Activated naive CD4-positive, alpha-beta T cell treated with anti-CD3 and anti-CD28 coated beads, Interleukin-2, amount 10 ng/mL, durations not matched to agents 7 days and 5 days (primary cell): Measurements from ENCODE around the gene PML.

Experiments
- CTCF ChIA-PET: fragments of 350-600 bp; sonication (Branson Sonifier 250); formaldehyde crosslinking; loops from one replicate; lab custom pipeline; 2021; ENCODE audit warnings: antibody characterized with exemption; lab: Charles Lee
- DNase-seq: peaks from one replicate; pipeline ENCODE4 v3.0.0-alpha.2; 2020
- H3K27ac Mint-ChIP-seq: one replicate; pipeline ENCODE4 v1.8.0; 2021; ENCODE audit warnings: mild to moderate bottlenecking, moderate library complexity, mixed read lengths
- H3K27me3 Mint-ChIP-seq: one replicate; pipeline ENCODE4 v1.8.0; 2021; ENCODE audit warnings: mild to moderate bottlenecking, mixed read lengths
- H3K36me3 Mint-ChIP-seq: one replicate; pipeline ENCODE4 v1.8.0; 2021; ENCODE audit warnings: mixed read lengths
- H3K4me1 Mint-ChIP-seq: one replicate; pipeline ENCODE4 v1.8.0; 2021; ENCODE audit warnings: mixed read lengths
- H3K4me3 Mint-ChIP-seq: one replicate; pipeline ENCODE4 v1.8.0; 2021; ENCODE audit warnings: mild to moderate bottlenecking, moderate library complexity, mixed read lengths
- H3K9me3 Mint-ChIP-seq: one replicate; pipeline ENCODE4 v1.8.0; 2021; ENCODE audit warnings: mixed read lengths

The PML gene

DNA sequence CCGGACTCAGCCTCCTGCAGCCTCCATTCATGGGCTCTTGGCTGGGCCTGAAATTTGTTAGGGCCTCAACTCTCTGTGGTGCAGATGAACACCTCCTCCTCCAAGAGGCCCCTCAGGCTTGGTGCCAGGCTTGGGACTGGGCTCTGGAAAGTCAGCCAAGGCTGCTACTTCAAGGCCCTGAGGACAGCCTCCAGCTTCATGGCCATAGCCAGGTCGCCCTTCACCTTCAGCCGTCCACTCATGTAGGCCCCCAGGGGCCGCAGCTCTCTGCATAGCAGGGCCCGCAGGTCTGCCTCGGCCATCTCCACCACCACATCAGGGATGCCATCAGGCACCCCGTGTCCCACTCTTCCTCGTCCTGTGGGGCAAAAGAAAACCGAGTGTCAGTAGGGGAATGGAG, 10.7 kb upstream of the PML start:
- Mint-ChIP-seq H3K4me1 (peaks cover 49% of the 10 kb centered on the region), H3K9me3 (no peaks in the 10 kb centered on the region), H3K27me3 (peaks cover 4% of the 10 kb centered on the region), H3K27ac (peak overlapping the region; percentile 40), H3K4me3 (no peak overlapping the region), H3K36me3 (no peaks in the 10 kb centered on the region)
- DNase-seq = no peak
- CTCF ChIA-PET = interaction anchor here (1.0 to 3.0 kb wide), 3 partner anchors 10 to 70 kb away, joined by 7 to 21 read pairs (median 15); partner anchors contain the start of genes PML and STOML1

- CTCF ChIA-PET = interaction anchor here (0.6 to 7.8 kb wide), 5 partner anchors 9 to 70 kb away, joined by 3 to 45 read pairs (median 15); partner anchors contain the start of genes PML and STOML1
- Mint-ChIP-seq H3K27me3 (no peaks in the 10 kb centered on the region), H3K36me3 (no peaks in the 10 kb centered on the region), H3K27ac (peak overlapping the region; percentile 3), H3K9me3 (no peaks in the 10 kb centered on the region), H3K4me3 (no peak overlapping the region), H3K4me1 (peaks cover 54% of the 10 kb centered on the region)
- no peak for DNase-seq
Measured at GRCh38 chr15:73984208-73984979, 10.1 kb upstream of the PML start.

DNA sequence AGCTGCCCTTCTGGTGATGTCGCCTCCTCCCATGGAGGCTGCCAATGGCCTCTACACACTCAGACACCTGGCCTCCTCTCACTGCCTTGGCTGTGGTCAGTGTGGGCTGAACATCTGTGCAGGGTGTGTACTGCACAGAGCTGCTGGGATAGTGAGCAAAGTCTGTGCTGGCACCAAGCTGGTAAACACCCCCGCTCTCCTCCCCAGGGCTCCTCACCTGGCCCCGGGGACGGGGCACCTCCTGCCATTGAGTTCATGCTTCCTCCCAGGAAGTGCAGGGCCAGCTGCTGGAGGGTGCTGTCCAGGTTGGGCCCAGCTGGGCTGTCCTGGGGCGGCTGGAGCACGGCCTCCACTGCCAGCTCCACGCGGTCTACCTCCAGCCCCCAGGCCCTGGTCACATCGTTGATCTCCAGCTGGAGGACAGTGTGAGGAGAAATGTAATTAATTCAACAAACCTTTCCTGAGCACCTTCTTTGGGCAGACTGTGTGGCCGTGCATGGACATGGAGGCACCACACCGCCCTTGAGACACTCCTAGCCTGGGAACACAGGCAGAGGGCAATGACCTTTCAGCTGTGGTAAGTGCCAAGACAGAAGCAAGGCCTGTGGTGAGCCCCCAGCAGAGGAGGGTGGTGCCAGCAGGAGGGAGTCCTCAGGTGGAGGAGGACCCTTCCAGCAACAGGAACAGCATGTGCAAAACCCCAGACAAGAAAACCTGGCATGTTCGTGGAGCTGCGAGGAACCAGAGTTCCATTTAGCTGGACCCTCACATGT, 9.2 kb upstream of the PML start:
- no peak overlapping the region for H3K4me3 Mint-ChIP-seq
- H3K27me3 Mint-ChIP-seq = no peaks in the 10 kb centered on the region
- peak overlapping the region; percentile 3 for H3K27ac Mint-ChIP-seq
- no peaks in the 10 kb centered on the region for H3K36me3 Mint-ChIP-seq
- no peak for DNase-seq
- CTCF ChIA-PET = interaction anchor here (0.6 to 7.8 kb wide), 2 partner anchors 11 to 20 kb away, joined by 3 to 45 read pairs; no protein-coding TSS in a partner anchor
- peaks cover 54% of the 10 kb centered on the region for H3K4me1 Mint-ChIP-seq
- no peaks in the 10 kb centered on the region for H3K9me3 Mint-ChIP-seq

DNA sequence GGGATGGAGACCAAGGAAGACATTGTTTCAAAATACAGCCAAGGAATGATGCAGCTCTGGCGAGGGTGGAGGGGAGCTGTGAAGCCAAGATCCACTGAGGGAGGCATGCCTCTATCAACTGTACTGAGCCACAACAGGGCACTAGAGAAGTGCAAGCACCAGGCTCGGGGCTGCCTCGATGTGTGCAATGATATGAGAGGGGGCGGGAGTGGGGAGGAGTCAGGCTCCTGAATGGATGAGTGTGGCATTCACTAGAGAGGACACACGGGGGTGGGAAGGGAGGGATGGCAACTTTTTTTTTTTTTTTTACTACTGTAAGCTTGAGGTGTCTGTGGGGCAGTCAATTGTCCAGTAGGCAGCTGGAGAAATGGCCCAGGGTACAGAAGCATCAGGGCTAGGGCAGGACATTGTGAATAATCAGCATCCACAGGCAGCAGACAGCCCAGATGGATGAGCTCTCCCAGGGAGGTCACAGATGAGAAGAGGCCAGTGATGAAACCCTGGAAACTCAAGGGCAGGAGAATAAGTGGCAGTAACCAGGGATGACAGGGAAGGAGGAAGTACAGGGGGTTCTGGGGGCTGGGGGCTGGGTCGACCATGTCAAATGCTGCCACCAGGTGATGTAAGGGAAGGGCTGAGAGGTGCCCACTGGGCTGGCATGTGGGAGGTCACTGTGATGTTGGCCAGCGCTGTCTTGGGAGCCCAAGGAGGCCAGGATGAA, 8.3 kb upstream of the PML start:
- no peaks in the 10 kb centered on the region for H3K36me3 Mint-ChIP-seq
- peaks cover 53% of the 10 kb centered on the region for H3K4me1 Mint-ChIP-seq
- H3K4me3 Mint-ChIP-seq = no peak overlapping the region
- CTCF ChIA-PET = interaction anchor here (7.8 kb wide), 1 partner anchor 12 kb away, joined by 45 read pairs; no protein-coding TSS in a partner anchor
- H3K27me3 Mint-ChIP-seq = no peaks in the 10 kb centered on the region
- DNase-seq = no peak
- H3K9me3 Mint-ChIP-seq = no peaks in the 10 kb centered on the region
- peak overlapping the region; percentile 43 for H3K27ac Mint-ChIP-seq

DNA sequence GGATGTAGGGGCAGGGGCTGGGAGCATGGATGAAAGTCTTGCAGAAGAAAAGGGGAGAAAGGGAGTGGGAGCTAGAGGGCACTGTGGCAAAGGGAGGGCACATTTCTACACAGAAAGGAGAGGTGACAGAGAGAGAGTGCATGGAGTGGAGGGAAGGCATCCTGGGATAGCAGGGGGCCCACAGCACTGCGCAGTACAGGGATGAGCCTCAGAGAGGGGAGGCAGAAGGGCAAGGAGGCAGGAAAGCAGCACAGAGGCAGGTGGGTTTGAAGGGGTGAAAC, 7.8 kb upstream of the PML start:
- no peak for DNase-seq
- Mint-ChIP-seq H3K4me3 (no peak overlapping the region), H3K4me1 (peaks cover 54% of the 10 kb centered on the region), H3K27ac (no peak overlapping the region), H3K9me3 (no peaks in the 10 kb centered on the region), H3K36me3 (no peaks in the 10 kb centered on the region), H3K27me3 (no peaks in the 10 kb centered on the region)
- CTCF ChIA-PET = interaction anchor here (7.8 kb wide), 1 partner anchor 12 kb away, joined by 45 read pairs; no protein-coding TSS in a partner anchor

GRCh38 chr15:73987250-73987649, 7.3 kb upstream of the PML start:
- Mint-ChIP-seq H3K27me3 (no peaks in the 10 kb centered on the region), H3K9me3 (no peaks in the 10 kb centered on the region), H3K4me1 (peaks cover 49% of the 10 kb centered on the region), H3K4me3 (no peak overlapping the region), H3K27ac (no peak overlapping the region), H3K36me3 (no peaks in the 10 kb centered on the region)
- no peak for DNase-seq
- CTCF ChIA-PET = interaction anchor here (7.8 kb wide), 1 partner anchor 13 kb away, joined by 45 read pairs; no protein-coding TSS in a partner anchor

DNA sequence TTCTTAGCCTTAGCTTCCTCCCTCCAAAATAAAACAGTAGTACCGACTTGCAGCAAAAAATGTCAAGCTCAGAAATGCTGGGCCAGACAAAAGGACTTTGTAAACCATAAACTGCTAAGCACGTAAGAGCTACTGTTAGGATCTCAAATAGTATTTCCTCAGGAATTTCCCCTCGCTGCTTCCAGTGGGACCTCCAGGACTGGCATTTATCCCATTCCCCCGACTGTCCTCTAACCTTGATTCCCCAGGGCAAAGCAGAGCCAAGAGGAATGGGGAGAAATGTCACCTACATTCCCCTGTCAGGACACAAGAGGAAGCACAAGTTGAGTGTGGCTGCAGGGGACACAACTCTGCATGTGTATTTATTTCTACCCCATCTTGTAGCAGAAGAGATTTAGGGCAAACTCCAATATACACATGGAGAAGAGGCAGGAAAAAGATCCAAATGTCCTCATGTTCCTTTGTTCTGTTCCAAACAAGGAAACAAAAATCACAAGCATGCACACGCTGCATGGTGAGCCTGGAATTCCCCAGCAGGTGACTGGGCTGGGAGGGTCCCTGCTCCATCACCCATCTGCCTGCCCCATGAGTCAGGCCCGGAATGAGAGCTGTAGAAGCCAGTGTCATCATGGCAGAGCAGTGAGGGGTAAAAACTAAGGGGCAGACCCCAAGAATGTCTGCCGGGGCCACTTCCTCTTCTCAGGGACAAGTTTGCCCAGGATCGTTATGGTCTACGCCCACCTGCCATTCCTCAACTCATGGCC, 6.7 kb upstream of the PML start:
- Mint-ChIP-seq H3K9me3 (no peaks in the 10 kb centered on the region), H3K27ac (no peak overlapping the region), H3K4me3 (no peak overlapping the region), H3K36me3 (no peaks in the 10 kb centered on the region), H3K27me3 (no peaks in the 10 kb centered on the region), H3K4me1 (peaks cover 49% of the 10 kb centered on the region)
- CTCF ChIA-PET = interaction anchor here (0.6 to 7.8 kb wide), 2 partner anchors 14 to 1939 kb away, joined by 3 to 45 read pairs; no protein-coding TSS in a partner anchor
- DNase-seq = no peak

- no peak overlapping the region for H3K4me3 Mint-ChIP-seq
- H3K9me3 Mint-ChIP-seq = no peaks in the 10 kb centered on the region
- CTCF ChIA-PET = interaction anchor here (0.6 to 7.8 kb wide), 3 partner anchors 14 to 1939 kb away, joined by 3 to 45 read pairs (median 3); no protein-coding TSS in a partner anchor
- H3K27me3 Mint-ChIP-seq = no peaks in the 10 kb centered on the region
- no peaks in the 10 kb centered on the region for H3K36me3 Mint-ChIP-seq
- no peak overlapping the region for H3K27ac Mint-ChIP-seq
- DNase-seq = no peak
- H3K4me1 Mint-ChIP-seq = peaks cover 50% of the 10 kb centered on the region
Measured at GRCh38 chr15:73988445-73988969, 6.0 kb upstream of the PML start.

GRCh38 chr15:73989001-73989798, 5.3 kb upstream of the PML start:
- Mint-ChIP-seq H3K36me3 (peaks cover under 1% of the 10 kb centered on the region), H3K9me3 (no peaks in the 10 kb centered on the region), H3K27me3 (no peaks in the 10 kb centered on the region), H3K4me1 (peaks cover 53% of the 10 kb centered on the region), H3K27ac (no peak overlapping the region), H3K4me3 (no peak overlapping the region)
- CTCF ChIA-PET = interaction anchor here (0.7 to 7.8 kb wide), 3 partner anchors 7 to 25 kb away, joined by 3 to 45 read pairs (median 5); no protein-coding TSS in a partner anchor
- no peak for DNase-seq

DNA sequence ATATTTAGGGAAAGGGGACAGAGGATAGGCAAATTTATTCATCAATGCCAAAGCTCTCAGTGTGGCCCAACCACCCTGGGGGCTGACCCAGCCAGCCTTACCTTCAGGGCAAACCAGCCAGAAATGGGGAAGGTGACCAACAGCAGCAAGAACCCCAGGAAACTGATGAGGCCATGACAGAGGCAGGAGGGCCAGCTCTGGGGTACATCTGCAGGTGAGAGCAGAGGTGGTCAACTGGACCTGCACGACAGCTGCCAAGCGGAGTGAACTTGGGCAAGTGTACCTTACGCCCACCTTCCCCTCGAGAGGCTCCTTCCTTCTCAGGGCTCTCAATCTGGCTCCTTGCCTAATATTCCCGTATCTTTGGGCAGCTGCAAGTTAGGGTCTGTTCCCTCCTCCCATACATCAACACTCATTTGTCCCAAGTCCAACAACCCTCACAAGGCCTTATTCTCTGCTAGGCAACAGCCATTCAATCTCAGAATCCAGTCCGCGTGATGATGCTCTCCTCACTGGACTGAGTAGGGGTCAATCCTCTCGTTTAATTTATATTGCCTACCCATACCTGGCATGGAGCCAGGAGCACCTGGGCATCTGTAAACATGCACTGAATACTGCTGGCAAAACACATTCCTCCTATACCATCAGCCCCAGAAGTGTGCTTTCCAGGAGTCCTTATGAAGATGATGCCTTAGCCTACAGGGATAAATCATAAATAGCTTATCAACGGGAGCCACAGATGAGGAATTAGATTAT, 4.1 kb upstream of the PML start:
- peaks cover 48% of the 10 kb centered on the region for H3K4me1 Mint-ChIP-seq

DNA sequence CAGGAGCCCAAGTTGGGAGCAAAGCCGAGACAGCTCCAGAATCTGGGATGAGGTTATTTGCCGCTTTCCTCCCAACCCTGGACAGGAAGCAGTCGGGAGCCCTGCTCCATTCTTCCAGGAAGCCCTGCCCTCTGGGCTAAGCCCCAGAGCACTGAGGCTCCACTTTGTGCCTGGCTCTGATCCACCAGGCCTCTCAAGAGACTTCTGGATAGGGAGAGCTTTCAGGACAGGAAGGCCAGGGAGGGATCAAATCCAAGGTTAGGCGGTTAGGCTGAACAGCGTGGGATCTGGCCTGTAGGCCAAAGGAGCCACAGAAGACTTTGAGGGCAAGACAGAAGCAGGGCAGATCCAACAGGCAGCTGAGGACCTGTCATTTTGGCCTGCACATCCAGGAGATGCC, 3.3 kb upstream of the PML start:
- peak overlapping the region; percentile 79 for H3K4me3 Mint-ChIP-seq
- H3K27ac Mint-ChIP-seq = peak overlapping the region; percentile 45
- H3K9me3 Mint-ChIP-seq = no peaks in the 10 kb centered on the region
- peaks cover 47% of the 10 kb centered on the region for H3K4me1 Mint-ChIP-seq
- H3K36me3 Mint-ChIP-seq = peaks cover 9% of the 10 kb centered on the region
- DNase-seq = no peak
- CTCF ChIA-PET = interaction anchor here (0.6 to 7.8 kb wide), 3 partner anchors 10 to 78 kb away, joined by 3 to 45 read pairs (median 4); no protein-coding TSS in a partner anchor
- H3K27me3 Mint-ChIP-seq = no peaks in the 10 kb centered on the region

More for the DNA sequence above, 4.1 kb upstream of the PML start:
- Mint-ChIP-seq H3K4me3 (peak overlapping the region; percentile 79), H3K36me3 (peaks cover 9% of the 10 kb centered on the region), H3K27me3 (no peaks in the 10 kb centered on the region), H3K9me3 (no peaks in the 10 kb centered on the region), H3K27ac (no peak overlapping the region)
- no peak for DNase-seq
- CTCF ChIA-PET = interaction anchor here (0.9 to 7.8 kb wide), 2 partner anchors 9 to 16 kb away, joined by 5 to 45 read pairs; no protein-coding TSS in a partner anchor
